Thoracic aorta (tissue), 2 donors: Measurements from ENCODE around the gene MSN. TPM values are rescaled to one million over a fixed set of nuclear protein-coding genes. Genes with fewer than 3 reads are reported as not detected.
"Not testable (repeated sequence)": the region's sequence is repeated elsewhere in the genome, so short reads cannot be mapped to it uniquely, and the experiment has no call there.

Source experiments
- ATAC-seq: fragments of 150-250 bp; one replicate; pipeline ENCODE4 v1.8.0; 2017; ENCODE audit warnings: low read depth; ENCODE audit not compliant: insufficient number of reproducible peaks, low FRiP score
- DNase-seq: peaks from one replicate; pipeline ENCODE4 v3.0.0-alpha.2; 2020; ENCODE audit warnings: low spot score
- H3K27ac ChIP-seq, 2 donors: fragments of 200-600 bp; sonication (generic); 1 replicate in 1 of 2; 2 replicates in 1 of 2; pipeline ENCODE4 v1.5.1; 2016; ENCODE audit warnings: mild to moderate bottlenecking in 2 of 2, moderate library complexity in 2 of 2
- H3K27me3 ChIP-seq: fragments of 200-600 bp; sonication (generic); replicated peaks from 2 replicates; pipeline ENCODE4 v1.6.0; 2016; ENCODE audit warnings: mild to moderate bottlenecking; ENCODE audit not compliant: insufficient read depth
- H3K36me3 ChIP-seq: fragments of 200-600 bp; sonication (generic); one replicate; pipeline ENCODE4 v1.5.1; 2016
- H3K4me1 ChIP-seq, 2 donors: fragments of 200-600 bp; sonication (generic); 1 replicate in 1 of 2; 2 replicates in 1 of 2; pipeline versions ENCODE4 v1.5.1 to v1.6.0; 2016; ENCODE audit warnings: low read depth in 2 of 2, mild to moderate bottlenecking in 1 of 2; ENCODE audit not compliant: control insufficient read depth in 1 of 2
- H3K4me3 ChIP-seq: fragments of 200-600 bp; sonication (generic); 2 replicates; pipeline ENCODE4 v1.5.1; 2016; ENCODE audit warnings: mild to moderate bottlenecking
- H3K9me3 ChIP-seq: fragments of 200-600 bp; sonication (generic); 2 replicates; pipeline ENCODE4 v1.5.1; 2016
- total RNA-seq, 2 donors: library from RNA; depleted of rRNA; stranded (reverse); fragments of >200 nt; gene quantifications; one replicate each; pipeline versions ENCODE4 v1.1.0 to v1.2.3, GENCODE V29; 2016
- TF ChIP-seq, protein P1 (sequence below): fragments of 200-600 bp; sonication (generic); IDR thresholded peaks from one replicate; pipeline ENCODE4 v1.5.1; 2019; ENCODE audit warnings: antibody characterized with exemption

The MSN gene
- total RNA-seq, 2 donors from 2014 or later = 365 to 428 TPM

DNA sequence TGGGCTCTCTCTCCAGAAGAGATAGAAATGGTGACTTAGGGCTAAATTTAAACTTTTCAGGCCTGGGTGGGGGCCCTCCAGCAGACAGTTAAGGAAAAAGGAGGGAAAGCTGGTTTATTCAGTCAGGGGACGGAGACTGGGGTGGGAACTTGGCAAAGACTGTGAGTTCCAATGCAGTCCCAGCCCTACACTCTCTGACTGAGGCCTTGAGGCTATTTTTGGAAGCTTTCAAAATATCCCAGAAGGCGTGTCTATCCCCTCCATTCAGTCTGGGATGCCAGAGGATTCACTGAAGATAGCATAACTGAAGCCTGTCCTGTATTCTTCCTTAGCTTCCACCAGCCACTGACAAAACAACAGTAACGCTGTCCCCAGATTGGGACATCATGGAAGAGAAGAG lies 32.1 kb upstream of the MSN start:
- ATAC-seq (no peak), DNase-seq (no peak)
- Histone ChIP-seq H3K27ac (peak overlapping the region; percentile 85), H3K27me3 (no peaks in the 10 kb centered on the region), H3K4me3 (peak overlapping the region; percentile 19), H3K4me1 (peaks cover 9 to 19% of the 10 kb centered on the region in 2 donors), H3K36me3 (no peaks in the 10 kb centered on the region), H3K9me3 (no peaks in the 10 kb centered on the region)
- TF ChIP-seq, protein P1, sequence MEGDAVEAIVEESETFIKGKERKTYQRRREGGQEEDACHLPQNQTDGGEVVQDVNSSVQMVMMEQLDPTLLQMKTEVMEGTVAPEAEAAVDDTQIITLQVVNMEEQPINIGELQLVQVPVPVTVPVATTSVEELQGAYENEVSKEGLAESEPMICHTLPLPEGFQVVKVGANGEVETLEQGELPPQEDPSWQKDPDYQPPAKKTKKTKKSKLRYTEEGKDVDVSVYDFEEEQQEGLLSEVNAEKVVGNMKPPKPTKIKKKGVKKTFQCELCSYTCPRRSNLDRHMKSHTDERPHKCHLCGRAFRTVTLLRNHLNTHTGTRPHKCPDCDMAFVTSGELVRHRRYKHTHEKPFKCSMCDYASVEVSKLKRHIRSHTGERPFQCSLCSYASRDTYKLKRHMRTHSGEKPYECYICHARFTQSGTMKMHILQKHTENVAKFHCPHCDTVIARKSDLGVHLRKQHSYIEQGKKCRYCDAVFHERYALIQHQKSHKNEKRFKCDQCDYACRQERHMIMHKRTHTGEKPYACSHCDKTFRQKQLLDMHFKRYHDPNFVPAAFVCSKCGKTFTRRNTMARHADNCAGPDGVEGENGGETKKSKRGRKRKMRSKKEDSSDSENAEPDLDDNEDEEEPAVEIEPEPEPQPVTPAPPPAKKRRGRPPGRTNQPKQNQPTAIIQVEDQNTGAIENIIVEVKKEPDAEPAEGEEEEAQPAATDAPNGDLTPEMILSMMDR = no peak

DNA sequence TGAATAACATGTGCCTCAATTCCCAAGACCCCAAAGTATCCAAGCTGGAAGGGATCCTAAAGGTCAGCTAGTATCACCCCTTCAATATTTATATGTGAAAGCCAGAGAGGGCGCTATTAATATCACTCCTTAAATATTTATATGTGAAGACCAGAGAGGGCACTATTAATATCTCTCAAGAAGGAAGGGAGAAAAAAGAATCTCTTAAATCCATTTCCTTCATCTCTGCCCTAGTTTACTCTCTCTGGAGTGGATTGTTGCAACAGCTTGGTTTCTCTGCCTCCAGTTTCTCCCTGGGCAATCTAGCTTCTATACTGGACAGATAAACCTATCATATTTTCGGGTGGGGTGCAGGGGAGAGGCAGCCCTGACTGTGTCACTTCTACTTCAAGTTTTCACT lies 31.6 kb upstream of the MSN start:
- no peak for DNase-seq
- H3K9me3 ChIP-seq = no peaks in the 10 kb centered on the region
- H3K36me3 ChIP-seq = no peaks in the 10 kb centered on the region
- TF ChIP-seq, protein P1 = no peak
- peaks cover 9 to 19% of the 10 kb centered on the region in 2 donors for H3K4me1 ChIP-seq
- H3K27me3 ChIP-seq = no peaks in the 10 kb centered on the region
- ATAC-seq = no peak
- H3K4me3 ChIP-seq = peak overlapping the region; percentile 19
- H3K27ac ChIP-seq = peak overlapping the region; percentile 85

DNA sequence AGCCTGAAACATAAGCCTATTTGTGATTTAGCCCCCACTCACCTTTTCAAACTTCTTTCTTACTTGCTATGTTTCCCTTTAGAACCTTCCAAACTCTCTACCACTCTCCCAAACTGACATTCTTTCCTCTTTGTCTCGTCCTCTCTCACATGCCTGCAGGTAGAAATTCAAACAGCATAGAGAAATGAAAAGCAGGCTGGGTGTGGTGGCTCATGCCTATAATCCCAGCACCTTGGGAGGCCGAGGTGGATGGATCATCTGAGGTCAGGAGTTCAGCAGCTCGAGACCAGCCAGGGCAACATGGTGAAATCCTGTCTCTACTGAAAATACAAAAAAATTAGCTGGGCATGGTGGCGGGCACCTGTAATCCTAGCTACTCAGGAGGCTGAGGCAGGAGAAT lies 31.2 kb upstream of the MSN start:
- not testable (repeated sequence) for DNase-seq, H3K4me3 ChIP-seq, ATAC-seq, H3K27me3 ChIP-seq, H3K9me3 ChIP-seq, H3K36me3 ChIP-seq
- Histone ChIP-seq H3K27ac (peak overlapping the region; percentile 85), H3K4me1 (peaks cover 9 to 19% of the 10 kb centered on the region in 2 donors)

DNA sequence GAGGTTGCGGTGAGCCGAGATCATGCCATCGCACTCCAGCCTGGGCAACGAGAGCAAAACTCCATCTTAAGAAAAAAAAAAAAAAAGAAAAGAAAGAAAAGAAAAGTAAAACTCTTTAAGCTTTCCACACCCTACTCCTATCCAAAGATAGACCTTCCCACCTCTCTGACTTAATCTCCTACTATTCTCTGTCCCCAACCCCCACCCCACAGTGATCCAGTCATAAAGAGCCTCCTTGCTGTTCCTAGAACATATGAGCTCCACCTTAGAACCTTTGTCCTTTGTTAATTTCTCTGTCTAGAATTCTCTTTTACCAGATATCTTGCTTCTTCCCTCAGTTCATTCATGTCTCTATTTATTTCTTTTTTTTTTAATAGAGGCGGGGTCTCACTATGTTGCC lies 30.1 kb upstream of the MSN start:
- H3K9me3 ChIP-seq = no peaks in the 10 kb centered on the region
- no peak overlapping the region for H3K4me3 ChIP-seq
- H3K36me3 ChIP-seq = no peaks in the 10 kb centered on the region
- no peaks in the 10 kb centered on the region for H3K27me3 ChIP-seq
- TF ChIP-seq, protein P1 = no peak
- H3K4me1 ChIP-seq = peaks cover 10 to 20% of the 10 kb centered on the region in 2 donors
- no peak for DNase-seq
- ATAC-seq = no peak
- H3K27ac ChIP-seq = no peak overlapping the region

DNA sequence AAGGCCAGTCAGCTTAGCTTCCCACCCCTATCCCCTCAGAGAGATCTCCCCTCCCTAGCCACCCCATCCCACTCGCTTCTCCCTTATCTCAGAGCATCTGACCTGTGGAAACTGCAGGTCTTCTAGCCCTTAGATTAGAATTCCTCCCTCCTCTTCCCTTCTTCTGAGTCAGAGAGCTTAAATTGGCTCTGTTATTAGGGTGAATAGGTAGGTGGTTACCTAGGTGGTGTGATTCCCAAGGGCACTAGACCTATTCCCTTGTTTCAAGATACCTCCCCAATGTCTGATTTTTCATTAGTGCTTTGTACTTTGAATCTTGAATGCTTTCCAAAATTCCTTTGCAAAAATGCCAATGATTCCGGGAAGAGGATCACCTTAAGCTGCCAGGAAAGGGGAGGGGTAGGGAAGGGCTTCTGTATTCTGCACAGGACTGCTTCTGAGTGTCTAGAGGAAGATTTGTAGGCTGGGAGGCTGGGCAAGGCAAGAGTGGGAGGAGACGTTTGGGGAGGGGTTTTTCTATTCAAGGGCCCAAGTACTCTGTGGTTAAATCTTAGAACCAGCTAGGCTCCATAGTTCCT lies 24.5 kb upstream of the MSN start:
- Histone ChIP-seq H3K36me3 (no peaks in the 10 kb centered on the region), H3K27ac (peak overlapping the region; percentile 69 to 87), H3K9me3 (no peaks in the 10 kb centered on the region), H3K27me3 (no peaks in the 10 kb centered on the region), H3K4me3 (no peak overlapping the region), H3K4me1 (peaks cover 19 to 24% of the 10 kb centered on the region in 2 donors)
- TF ChIP-seq, protein P1 = no peak
- ATAC-seq (peak; percentile 46), DNase-seq (no peak)

DNA sequence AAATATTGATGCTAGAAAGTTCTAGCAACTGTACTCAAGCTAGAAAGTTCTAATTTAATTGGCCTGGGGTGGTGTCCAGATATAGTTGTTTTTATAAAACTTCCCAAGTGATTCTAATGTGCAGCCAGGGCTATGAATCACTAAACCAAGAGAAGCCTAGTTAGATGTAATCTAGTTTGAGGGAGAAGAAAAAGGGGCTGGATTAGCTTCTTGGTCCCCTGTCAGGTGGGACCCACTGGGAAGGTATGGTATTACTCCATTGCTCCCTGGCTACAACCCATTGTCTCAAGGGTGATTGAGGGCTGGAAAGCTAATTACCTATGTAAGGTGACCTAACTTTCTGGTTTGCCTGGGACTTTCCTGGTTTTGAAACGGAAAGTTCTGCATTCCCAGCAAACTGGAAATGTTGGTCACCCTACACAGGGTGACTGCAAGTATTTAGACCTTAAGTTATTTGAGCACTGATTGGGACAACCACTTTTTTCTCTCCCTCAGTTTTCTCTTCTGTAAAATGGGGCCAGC lies 23.9 kb upstream of the MSN start:
- H3K36me3 ChIP-seq = no peaks in the 10 kb centered on the region

More for the DNA sequence above, 23.9 kb upstream of the MSN start:
- Histone ChIP-seq H3K4me1 (peaks cover 19 to 24% of the 10 kb centered on the region in 2 donors), H3K27ac (peak overlapping the region; percentile 79 to 87), H3K4me3 (no peak overlapping the region), H3K9me3 (no peaks in the 10 kb centered on the region), H3K27me3 (no peaks in the 10 kb centered on the region)
- DNase-seq (no peak), ATAC-seq (peak; percentile 57)
- TF ChIP-seq, protein P1 = no peak
